ENCODE results near the gene UMOD. TPM values are rescaled to one million over a fixed set of nuclear protein-coding genes. Genes with fewer than 3 reads are reported as not detected.

Gene UMOD
- total RNA-seq, 1 donor from 2014 or later = not detected

DNA sequence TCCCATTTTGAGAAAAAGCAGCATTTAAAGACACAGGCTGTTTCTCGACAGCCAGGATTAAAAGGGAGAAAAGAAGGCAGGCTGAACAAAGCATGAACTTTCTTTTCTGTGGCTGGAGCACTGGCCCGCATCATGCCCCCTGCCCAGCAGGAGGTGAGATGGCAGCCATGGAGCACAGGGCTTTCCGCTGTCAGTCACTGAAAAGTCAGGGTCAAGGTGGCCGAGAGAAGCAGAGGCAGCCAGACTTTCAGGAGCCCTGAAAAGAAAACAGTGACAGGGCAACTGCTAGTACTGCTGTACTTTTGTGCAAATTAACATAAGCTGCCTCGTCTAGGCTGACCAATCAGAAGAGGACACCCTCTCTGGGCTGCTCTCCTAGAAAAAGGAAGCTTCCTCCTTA, 19.4 kb downstream of the UMOD start:
- no peak overlapping the region for H3K4me3 ChIP-seq (ENCODE audit: low read depth, low read length)
- TF ChIP-seq, protein P1, sequence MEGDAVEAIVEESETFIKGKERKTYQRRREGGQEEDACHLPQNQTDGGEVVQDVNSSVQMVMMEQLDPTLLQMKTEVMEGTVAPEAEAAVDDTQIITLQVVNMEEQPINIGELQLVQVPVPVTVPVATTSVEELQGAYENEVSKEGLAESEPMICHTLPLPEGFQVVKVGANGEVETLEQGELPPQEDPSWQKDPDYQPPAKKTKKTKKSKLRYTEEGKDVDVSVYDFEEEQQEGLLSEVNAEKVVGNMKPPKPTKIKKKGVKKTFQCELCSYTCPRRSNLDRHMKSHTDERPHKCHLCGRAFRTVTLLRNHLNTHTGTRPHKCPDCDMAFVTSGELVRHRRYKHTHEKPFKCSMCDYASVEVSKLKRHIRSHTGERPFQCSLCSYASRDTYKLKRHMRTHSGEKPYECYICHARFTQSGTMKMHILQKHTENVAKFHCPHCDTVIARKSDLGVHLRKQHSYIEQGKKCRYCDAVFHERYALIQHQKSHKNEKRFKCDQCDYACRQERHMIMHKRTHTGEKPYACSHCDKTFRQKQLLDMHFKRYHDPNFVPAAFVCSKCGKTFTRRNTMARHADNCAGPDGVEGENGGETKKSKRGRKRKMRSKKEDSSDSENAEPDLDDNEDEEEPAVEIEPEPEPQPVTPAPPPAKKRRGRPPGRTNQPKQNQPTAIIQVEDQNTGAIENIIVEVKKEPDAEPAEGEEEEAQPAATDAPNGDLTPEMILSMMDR (conservative IDR thresholded peaks at IDR 0.05; ENCODE audit: low read depth, low read length) = no peak
- no peak for DNase-seq (ENCODE audit: low read depth)

DNA sequence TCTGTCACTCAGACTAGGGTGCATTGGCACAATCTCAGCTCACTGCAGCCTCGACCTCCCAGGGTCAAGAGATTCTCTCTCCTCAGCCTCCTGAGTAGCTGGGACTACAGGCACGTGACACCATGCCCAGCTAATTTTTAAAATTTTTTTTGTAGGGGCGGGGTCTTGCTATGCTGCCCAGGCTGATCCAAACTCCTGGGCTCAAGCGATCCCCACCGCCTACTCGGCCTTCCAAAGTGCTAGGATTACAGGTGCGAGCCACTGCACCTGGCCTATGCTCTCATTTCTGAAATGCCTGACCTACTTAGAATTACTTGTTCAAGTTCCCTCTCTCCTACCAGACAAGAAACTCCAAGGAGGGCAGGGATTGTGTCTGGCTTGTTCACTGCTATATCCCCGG, 20.1 kb downstream of the UMOD start:
- no peak for DNase-seq (ENCODE audit: low read depth)
- H3K4me3 ChIP-seq (ENCODE audit: low read depth, low read length) = no peak overlapping the region
- TF ChIP-seq, protein P1 (conservative IDR thresholded peaks at IDR 0.05; ENCODE audit: low read depth, low read length) = no peak

DNA sequence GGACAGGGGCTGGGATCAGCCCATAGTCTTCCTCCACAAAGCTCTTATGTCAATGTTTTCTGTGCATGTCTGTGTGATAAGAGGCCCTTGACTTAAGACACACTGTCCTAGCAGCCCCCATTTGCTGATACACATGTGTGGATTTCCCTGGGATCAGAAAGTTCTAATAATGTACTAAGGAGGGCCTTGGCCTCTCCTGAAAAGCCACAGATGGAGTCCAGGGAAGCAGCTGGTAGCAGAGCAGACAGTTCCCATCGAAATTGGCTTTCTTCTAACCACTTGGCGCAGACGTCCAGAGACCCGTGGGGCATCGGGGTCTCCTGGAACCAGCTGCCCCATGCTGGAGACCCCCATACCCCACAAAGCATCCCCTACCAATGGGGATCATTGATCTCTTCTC, 20.9 kb downstream of the UMOD start:
- no peak for DNase-seq (ENCODE audit: low read depth)
- TF ChIP-seq, protein P1 (conservative IDR thresholded peaks at IDR 0.05; ENCODE audit: low read depth, low read length) = no peak
- no peak overlapping the region for H3K4me3 ChIP-seq (ENCODE audit: low read depth, low read length)

DNA sequence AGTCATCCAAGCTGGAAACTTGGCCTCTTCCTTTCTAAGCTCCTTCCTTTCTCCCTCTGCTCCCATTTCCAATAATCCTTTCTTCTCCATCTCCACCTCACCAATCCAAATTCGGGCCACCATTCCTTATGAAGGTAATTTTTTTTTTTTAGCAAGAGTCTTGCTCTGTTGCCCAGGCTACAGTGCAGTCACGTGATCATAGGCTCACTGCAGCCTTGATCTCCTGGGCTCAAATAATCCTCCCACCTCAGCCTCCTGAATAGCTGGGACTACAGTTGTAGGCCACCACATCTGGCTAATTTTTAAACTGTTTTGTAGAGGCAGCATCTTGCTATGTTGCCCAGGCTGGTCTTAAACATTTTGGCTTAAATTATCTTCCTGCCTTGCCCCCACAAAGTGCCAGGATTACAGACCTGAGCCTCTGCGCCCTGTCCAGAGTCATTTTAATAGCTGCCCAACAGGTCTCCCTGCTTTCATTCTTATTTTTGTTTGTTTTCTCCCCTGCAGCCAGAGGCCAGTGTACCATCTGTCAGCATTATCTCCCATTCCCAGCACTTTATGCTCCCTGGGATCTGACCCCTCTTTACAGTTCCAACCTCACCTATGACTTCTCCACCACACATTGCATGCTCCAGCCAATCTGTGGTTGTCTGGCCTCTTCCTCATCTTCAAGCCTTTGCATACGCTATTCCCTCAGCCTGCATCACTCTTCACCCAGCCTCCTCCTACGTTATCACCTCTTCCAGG, 22.9 kb downstream of the UMOD start:
- DNase-seq (ENCODE audit: low read depth) = no peak
- TF ChIP-seq, protein P1 (conservative IDR thresholded peaks at IDR 0.05; ENCODE audit: low read depth, low read length) = no peak
- H3K4me3 ChIP-seq (ENCODE audit: low read depth, low read length) = no peak overlapping the region

DNA sequence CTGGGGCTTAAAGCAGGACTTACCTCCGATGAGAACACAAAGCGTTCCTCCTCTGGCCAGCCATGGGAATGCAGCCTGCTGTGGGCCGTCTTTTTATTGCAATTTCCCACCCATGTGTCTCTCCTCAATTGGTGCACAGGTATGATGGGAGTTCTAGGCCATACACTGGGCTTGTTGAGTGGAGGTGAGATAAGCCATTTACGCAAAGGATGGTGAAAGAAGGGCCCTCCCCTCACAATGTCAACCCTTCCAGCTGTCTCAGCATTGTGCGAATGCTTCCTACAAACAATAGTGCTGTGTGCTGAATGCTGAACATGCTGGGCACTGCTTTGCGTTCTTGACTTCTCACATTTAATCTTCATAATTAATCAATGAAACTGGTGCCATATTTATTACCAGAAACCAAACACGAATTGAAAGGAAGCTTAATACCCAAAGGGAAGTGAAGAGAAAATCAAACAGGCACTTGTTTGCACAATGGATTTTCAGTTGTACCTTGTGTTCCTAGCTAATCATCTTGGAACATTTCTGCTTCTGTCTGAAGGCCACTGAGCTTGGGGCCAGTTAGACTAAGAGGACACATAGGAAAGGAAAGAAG, 25.0 kb downstream of the UMOD start, which contains the start of gene GP2:
GP2 (minus strand) TSS at position 70 of the 598 bp plus-strand sequence. CDS start 1,082 bp downstream, outside the sequence.
- TF ChIP-seq, protein P1 (conservative IDR thresholded peaks at IDR 0.05; ENCODE audit: low read depth, low read length) = no peak
- H3K4me3 ChIP-seq (ENCODE audit: low read depth, low read length) = no peak within 1 kb of the TSS
- no peak for DNase-seq (ENCODE audit: low read depth)

DNA sequence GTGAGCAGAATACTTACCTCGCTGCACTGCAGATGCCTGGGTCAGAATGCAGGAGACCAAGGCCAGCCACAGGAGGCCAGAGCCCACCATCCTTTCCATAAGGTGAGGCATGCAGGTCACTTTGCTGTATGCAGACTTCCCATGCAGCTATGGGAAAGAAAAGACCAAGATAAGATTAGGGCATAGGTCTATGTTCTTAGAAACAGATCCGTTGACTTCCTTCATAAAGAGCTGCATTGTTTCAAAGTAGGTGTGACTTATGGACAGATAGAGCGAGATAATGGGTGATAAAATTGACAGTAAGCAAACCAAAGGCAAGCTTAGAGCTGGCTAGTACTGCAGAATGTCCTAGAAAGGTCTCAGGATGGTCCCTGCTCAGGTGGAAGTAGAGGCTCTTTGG, 26.2 kb downstream of the UMOD start:
- no peak for DNase-seq (ENCODE audit: low read depth)
- H3K4me3 ChIP-seq (ENCODE audit: low read depth, low read length) = no peak overlapping the region
- TF ChIP-seq, protein P1 (conservative IDR thresholded peaks at IDR 0.05; ENCODE audit: low read depth, low read length) = no peak

All from epithelial cell of proximal tubule (primary cell).